Right lobe of liver (tissue), 6 donors: ENCODE measurements around the gene TCF23. TPM values are rescaled to one million over a fixed set of nuclear protein-coding genes. Genes with fewer than 3 reads are reported as not detected.

Experiments used
- ATAC-seq, 4 donors: fragments of 200-7000 bp; cut with Tn5 transposase; one replicate each; pipeline ENCODE4 v1.9.1; 2020; ENCODE audit warnings: mild to moderate bottlenecking in 4 of 4, moderate library complexity in 4 of 4
- DNase-seq, 3 donors: peaks; one replicate each; pipeline ENCODE4 v3.0.0-alpha.2; 2020
- H3K27ac ChIP-seq, 3 donors: fragments of 200-600 bp; one replicate each; pipeline ENCODE4 v1.8.0; 2022
- H3K27me3 ChIP-seq, 2 donors: fragments of 200-600 bp; one replicate each; pipeline ENCODE4 v1.8.0; 2022
- H3K36me3 ChIP-seq, 4 donors: fragments of 200-600 bp; sonication (generic) in 1 of 4; one replicate each; pipeline versions ENCODE4 v1.5.1 to v1.8.0; 2017 to 2022; ENCODE audit warnings: control low read depth in 1 of 4
- H3K4me1 ChIP-seq, 4 donors: fragments of 200-600 bp; sonication (generic) in 1 of 4; one replicate each; pipeline versions ENCODE4 v1.5.1 to v1.8.0; 2017 to 2022; ENCODE audit warnings: control low read depth in 1 of 4
- H3K4me3 ChIP-seq, 3 donors: fragments of 200-600 bp; one replicate each; pipeline ENCODE4 v1.8.0; 2022
- H3K9me3 ChIP-seq, 4 donors: fragments of 200-600 bp; sonication (generic) in 1 of 4; one replicate each; pipeline versions ENCODE4 v1.5.1 to v1.8.0; 2017 to 2022; ENCODE audit warnings: control low read depth in 1 of 4
- CTCF ChIP-seq, 4 donors: fragments of 200-600 bp in 3 of 4; fragments of 450-650 bp in 1 of 4; IDR thresholded peaks; one replicate each; pipeline versions ENCODE4 v1.5.1 to v1.8.0; 2016 to 2022; ENCODE audit warnings: antibody characterized with exemption in 4 of 4, mild to moderate bottlenecking in 2 of 4
- POLR2A ChIP-seq: fragments of 450-650 bp; IDR thresholded peaks from one replicate; pipeline ENCODE4 v1.6.1; 2017; ENCODE audit warnings: antibody characterized with exemption, mild to moderate bottlenecking
- WGBS: methylation state at CpG from one replicate; pipeline ENCODE4 v1.1.6; 2018; ENCODE audit warnings: low coverage, low lambda C conversion rate; ENCODE audit not compliant: insufficient coverage; ENCODE audit errors: missing lambda C conversion rate; 5-methylcytosine and 5-hydroxymethylcytosine counted together
- intact Hi-C, 2 donors: fragments of 100-400 bp; cut with DNase I; formaldehyde crosslinking; loops; one replicate each; pipeline versions ENCODE4 v1.11.2 to v1.14.1; 2022
- total RNA-seq, 6 experiments: library from RNA; depleted of rRNA in 2 of 6; stranded (reverse); fragments of >200 nt in 2 of 6; fragmentation: NEBNext Ultra II Directional in 3 of 6; extraction: Animal tissue kit (Norgen Biotek cat#: 25700) in 3 of 6; gene quantifications; one replicate each; pipeline versions ENCODE4 v1.1.0 to v1.2.4, GENCODE V29; 2016 to 2023
- donor health status: DM: no; HTN: yes; CAD: no.
- donor health status: DM: no; HTN: no; CAD: no.
- donor health status: DM: no; HTN: no; CAD: no.
- donor health status: DM: no; HTN: yes; CAD: no.
- donor health status: DM: no; HTN: yes; CAD: no.

TCF23 gene
- total RNA-seq, 6 experiments from 2014 or later: 0.04 TPM; not detected in 5

- intact Hi-C loops: no loop called here
- Histone ChIP-seq H3K4me3 (no peak overlapping the region), H3K27me3 (no peaks in the 10 kb centered on the region), H3K27ac (no peak overlapping the region), H3K4me1 (no peaks in the 10 kb centered on the region), H3K36me3 (no peaks in the 10 kb centered on the region), H3K9me3 (no peaks in the 10 kb centered on the region)
- TF ChIP-seq POLR2A: no peak
- TF ChIP-seq CTCF (IDR thresholded peaks at IDR 0.05): no peak
- no peak for ATAC-seq
- DNase-seq: no peak
- WGBS: 63% methylated on average over 1 of the region's 1 CpG
Measured at GRCh38 chr2:27143285-27143684, 5.5 kb upstream of the TCF23 start.

- intact Hi-C loops: no loop called here
- Histone ChIP-seq H3K27me3 (no peaks in the 10 kb centered on the region), H3K4me1 (no peaks in the 10 kb centered on the region), H3K4me3 (no peak overlapping the region), H3K27ac (no peak overlapping the region), H3K36me3 (no peaks in the 10 kb centered on the region), H3K9me3 (no peaks in the 10 kb centered on the region)
- no peak for ATAC-seq
- WGBS: 58% methylated on average over 2 of the region's 2 CpGs
- DNase-seq: no peak
- no peak for TF ChIP-seq POLR2A
- TF ChIP-seq CTCF (IDR thresholded peaks at IDR 0.05): no peak
Measured at GRCh38 chr2:27145682-27146081, 3.1 kb upstream of the TCF23 start.

- no peak for TF ChIP-seq POLR2A
- TF ChIP-seq CTCF (IDR thresholded peaks at IDR 0.05): no peak
- Histone ChIP-seq H3K9me3 (no peaks in the 10 kb centered on the region), H3K27ac (no peak overlapping the region), H3K4me3 (no peak overlapping the region), H3K36me3 (no peaks in the 10 kb centered on the region), H3K4me1 (no peaks in the 10 kb centered on the region), H3K27me3 (no peaks in the 10 kb centered on the region)
- no peak for DNase-seq
- 82% methylated on average over 8 of the region's 8 CpGs for WGBS
- no peak for ATAC-seq
- intact Hi-C loops: no loop called here
Measured at GRCh38 chr2:27147935-27148334, 869 bp upstream of the TCF23 start.

GRCh38 chr2:27149570-27150405 is 984 bp downstream of the TCF23 start:
- Histone ChIP-seq H3K9me3 (no peaks in the 10 kb centered on the region), H3K4me3 (no peak overlapping the region), H3K27me3 (no peaks in the 10 kb centered on the region), H3K36me3 (no peaks in the 10 kb centered on the region), H3K27ac (no peak overlapping the region), H3K4me1 (no peaks in the 10 kb centered on the region)
- WGBS: 82% methylated on average over 3 of the region's 29 CpGs
- ATAC-seq (no peak), DNase-seq (no peak)
- intact Hi-C loops: no loop called here
- TF ChIP-seq POLR2A (no peak), CTCF (IDR thresholded peaks at IDR 0.05) (no peak)
